Measurements from ENCODE around the gene RAPGEF4.

The RAPGEF4 gene

DNA sequence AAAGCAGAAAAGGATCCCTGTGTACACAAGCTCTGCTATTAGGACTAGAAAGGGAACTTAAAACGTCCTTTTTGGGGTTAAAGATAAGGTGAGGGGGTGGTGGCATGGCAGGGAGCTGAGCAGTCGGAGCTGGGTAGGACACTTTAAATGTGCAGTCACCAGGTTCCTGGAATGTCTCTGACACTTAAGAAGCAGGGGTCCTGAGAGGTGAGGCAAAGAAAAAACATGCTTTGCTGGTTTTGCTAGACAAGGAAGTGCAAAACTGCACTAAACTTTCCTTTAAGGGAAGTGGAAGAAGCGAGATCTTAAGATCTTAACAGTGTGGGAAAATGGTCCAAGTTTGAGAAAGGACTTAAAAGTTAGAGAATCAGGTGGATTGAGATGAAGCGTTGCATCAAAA, 240.5 kb downstream of the RAPGEF4 start:
- Histone ChIP-seq H3K9ac (no peak overlapping the region), H2AFZ (ENCODE audit: low read depth) (no peak overlapping the region), H3K79me2 (ENCODE audit: insufficient read depth, low read depth) (no peaks in the 10 kb centered on the region), H3K36me3 (ENCODE audit: insufficient read depth) (no peaks in the 10 kb centered on the region), H3K4me1 (ENCODE audit: low read depth, poor library complexity, severe bottlenecking) (no peaks in the 10 kb centered on the region), H3K4me3 (IDR thresholded peaks at IDR 0.05; ENCODE audit: insufficient read depth, low read depth, low read length) (no peak overlapping the region), H3K27me3 (ENCODE audit: insufficient read depth, low read depth) (no peaks in the 10 kb centered on the region), H3K4me2 (no peak overlapping the region), H3K27ac (no peak overlapping the region), H4K20me1 (ENCODE audit: insufficient read depth) (no peaks in the 10 kb centered on the region)
- TF ChIP-seq, protein P1, sequence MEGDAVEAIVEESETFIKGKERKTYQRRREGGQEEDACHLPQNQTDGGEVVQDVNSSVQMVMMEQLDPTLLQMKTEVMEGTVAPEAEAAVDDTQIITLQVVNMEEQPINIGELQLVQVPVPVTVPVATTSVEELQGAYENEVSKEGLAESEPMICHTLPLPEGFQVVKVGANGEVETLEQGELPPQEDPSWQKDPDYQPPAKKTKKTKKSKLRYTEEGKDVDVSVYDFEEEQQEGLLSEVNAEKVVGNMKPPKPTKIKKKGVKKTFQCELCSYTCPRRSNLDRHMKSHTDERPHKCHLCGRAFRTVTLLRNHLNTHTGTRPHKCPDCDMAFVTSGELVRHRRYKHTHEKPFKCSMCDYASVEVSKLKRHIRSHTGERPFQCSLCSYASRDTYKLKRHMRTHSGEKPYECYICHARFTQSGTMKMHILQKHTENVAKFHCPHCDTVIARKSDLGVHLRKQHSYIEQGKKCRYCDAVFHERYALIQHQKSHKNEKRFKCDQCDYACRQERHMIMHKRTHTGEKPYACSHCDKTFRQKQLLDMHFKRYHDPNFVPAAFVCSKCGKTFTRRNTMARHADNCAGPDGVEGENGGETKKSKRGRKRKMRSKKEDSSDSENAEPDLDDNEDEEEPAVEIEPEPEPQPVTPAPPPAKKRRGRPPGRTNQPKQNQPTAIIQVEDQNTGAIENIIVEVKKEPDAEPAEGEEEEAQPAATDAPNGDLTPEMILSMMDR (conservative IDR thresholded peaks at IDR 0.05; ENCODE audit: low read depth, low read length): no peak

DNA sequence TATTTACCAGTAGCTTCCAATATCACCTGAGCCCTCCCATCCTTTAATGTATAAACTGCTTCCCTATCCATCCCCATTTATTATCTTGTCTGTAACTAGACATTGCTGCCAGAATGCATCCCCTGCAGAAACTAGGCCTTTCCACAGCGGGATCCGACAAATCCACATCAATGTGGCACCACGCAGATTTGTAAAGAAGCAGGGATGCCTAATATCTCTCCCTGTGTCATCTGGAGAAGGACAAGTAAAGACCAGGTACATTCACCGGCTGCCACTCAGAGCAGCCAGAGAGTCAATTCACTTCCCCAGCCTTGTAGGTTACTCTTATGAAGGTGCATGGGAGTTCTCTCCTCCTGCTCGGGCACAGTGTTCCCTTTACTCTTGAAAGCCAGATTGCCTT, 241.2 kb downstream of the RAPGEF4 start:
- H3K27me3 ChIP-seq (ENCODE audit: insufficient read depth, low read depth): no peaks in the 10 kb centered on the region
- no peak overlapping the region for H3K4me2 ChIP-seq
- no peak overlapping the region for H3K9ac ChIP-seq

DNA sequence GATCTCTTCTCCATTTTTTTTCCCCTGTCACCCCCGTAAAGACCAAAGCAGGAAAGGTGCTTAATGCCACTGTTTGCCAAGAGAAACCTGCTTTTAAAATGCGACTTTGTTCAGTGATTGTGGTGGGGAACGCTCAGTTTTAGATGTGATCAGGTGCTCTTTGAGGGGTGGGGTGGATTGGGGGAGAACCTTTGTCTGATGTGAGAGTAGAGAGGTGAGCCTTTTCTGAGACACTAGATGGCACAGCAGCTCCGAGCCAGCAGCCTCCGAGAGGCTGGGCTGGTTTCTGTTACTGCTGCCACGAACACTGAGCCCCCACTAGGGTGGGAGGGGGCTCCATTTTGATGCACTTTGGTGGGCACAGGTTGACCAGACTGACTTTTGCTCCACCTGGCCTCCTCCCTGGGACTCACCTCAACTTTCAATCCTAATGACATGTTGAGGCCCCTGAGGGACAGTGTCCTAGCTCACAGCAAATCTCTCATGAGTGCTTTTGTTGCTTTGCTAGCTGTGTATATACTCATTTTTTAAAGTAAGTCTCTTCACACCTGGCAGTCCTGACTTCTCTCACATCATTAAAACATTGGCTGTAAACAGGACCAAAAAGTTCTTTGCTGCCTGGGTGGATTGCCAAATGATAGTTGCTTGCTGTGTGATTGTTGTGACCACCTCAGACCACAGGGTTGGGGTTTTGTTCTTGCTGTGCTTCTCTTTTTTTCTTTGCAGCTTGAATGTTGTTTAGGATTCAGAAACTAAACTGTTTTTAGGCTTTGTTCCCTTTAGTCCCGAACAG, 241.8 kb downstream of the RAPGEF4 start:
- Histone ChIP-seq H3K27me3 (ENCODE audit: insufficient read depth, low read depth) (no peaks in the 10 kb centered on the region), H3K36me3 (ENCODE audit: insufficient read depth) (no peaks in the 10 kb centered on the region), H3K4me1 (ENCODE audit: low read depth, poor library complexity, severe bottlenecking) (no peaks in the 10 kb centered on the region), H3K4me3 (IDR thresholded peaks at IDR 0.05; ENCODE audit: insufficient read depth, low read depth, low read length) (no peak overlapping the region), H3K9ac (no peak overlapping the region), H3K4me2 (no peak overlapping the region), H2AFZ (ENCODE audit: low read depth) (no peak overlapping the region), H4K20me1 (ENCODE audit: insufficient read depth) (no peaks in the 10 kb centered on the region), H3K79me2 (ENCODE audit: insufficient read depth, low read depth) (no peaks in the 10 kb centered on the region), H3K27ac (no peak overlapping the region)
- TF ChIP-seq, protein P1 (conservative IDR thresholded peaks at IDR 0.05; ENCODE audit: low read depth, low read length): no peak

More for the DNA sequence above, 241.2 kb downstream of the RAPGEF4 start:
- no peaks in the 10 kb centered on the region for H3K4me1 ChIP-seq (ENCODE audit: low read depth, poor library complexity, severe bottlenecking)
- TF ChIP-seq, protein P1 (conservative IDR thresholded peaks at IDR 0.05; ENCODE audit: low read depth, low read length): no peak
- no peaks in the 10 kb centered on the region for H3K79me2 ChIP-seq (ENCODE audit: insufficient read depth, low read depth)
- no peaks in the 10 kb centered on the region for H3K36me3 ChIP-seq (ENCODE audit: insufficient read depth)
- H2AFZ ChIP-seq (ENCODE audit: low read depth): no peak overlapping the region
- no peak overlapping the region for H3K27ac ChIP-seq
- no peaks in the 10 kb centered on the region for H4K20me1 ChIP-seq (ENCODE audit: insufficient read depth)
- no peak overlapping the region for H3K4me3 ChIP-seq (IDR thresholded peaks at IDR 0.05; ENCODE audit: insufficient read depth, low read depth, low read length)

DNA sequence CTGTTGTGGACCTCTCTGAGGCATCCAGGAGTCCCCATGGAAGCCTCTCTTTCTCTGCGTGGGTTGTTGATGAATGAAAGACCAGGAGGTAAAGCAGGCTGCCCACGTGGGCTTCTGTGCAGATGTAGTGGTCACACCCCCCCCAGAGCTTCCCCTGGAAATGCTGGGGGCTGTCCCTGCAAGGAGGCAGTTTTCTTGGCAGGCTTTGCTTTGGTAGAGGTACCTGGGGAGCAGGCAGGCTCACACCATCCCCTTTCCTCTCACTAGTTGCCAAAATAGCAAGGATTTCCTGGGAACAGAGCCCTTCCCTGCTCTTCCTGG, 242.4 kb downstream of the RAPGEF4 start:
- no peak overlapping the region for H3K4me2 ChIP-seq
- H3K9ac ChIP-seq: no peak overlapping the region
- H3K4me3 ChIP-seq (IDR thresholded peaks at IDR 0.05; ENCODE audit: insufficient read depth, low read depth, low read length): no peak overlapping the region
- no peaks in the 10 kb centered on the region for H3K79me2 ChIP-seq (ENCODE audit: insufficient read depth, low read depth)
- H2AFZ ChIP-seq (ENCODE audit: low read depth): no peak overlapping the region
- H3K4me1 ChIP-seq (ENCODE audit: low read depth, poor library complexity, severe bottlenecking): no peaks in the 10 kb centered on the region
- H3K27me3 ChIP-seq (ENCODE audit: insufficient read depth, low read depth): no peaks in the 10 kb centered on the region
- H3K27ac ChIP-seq: no peak overlapping the region
- H4K20me1 ChIP-seq (ENCODE audit: insufficient read depth): no peaks in the 10 kb centered on the region
- H3K36me3 ChIP-seq (ENCODE audit: insufficient read depth): no peaks in the 10 kb centered on the region
- TF ChIP-seq, protein P1 (conservative IDR thresholded peaks at IDR 0.05; ENCODE audit: low read depth, low read length): no peak

All from KMS-11 (cell line).